Skeletal muscle cell (primary cell): Measurements from ENCODE around the gene CCL1.

ENCODE experiments used
- DNase-seq: peaks from one replicate; pipeline ENCODE4 v3.0.0-alpha.2; 2010; ENCODE audit warnings: low read depth
- H3K4me3 ChIP-seq: 2 replicates; pipeline ENCODE4 v1.5.1; 2011; ENCODE audit warnings: low read depth, mild to moderate bottlenecking, control low read depth, low read length, moderate library complexity

CCL1 gene

DNA sequence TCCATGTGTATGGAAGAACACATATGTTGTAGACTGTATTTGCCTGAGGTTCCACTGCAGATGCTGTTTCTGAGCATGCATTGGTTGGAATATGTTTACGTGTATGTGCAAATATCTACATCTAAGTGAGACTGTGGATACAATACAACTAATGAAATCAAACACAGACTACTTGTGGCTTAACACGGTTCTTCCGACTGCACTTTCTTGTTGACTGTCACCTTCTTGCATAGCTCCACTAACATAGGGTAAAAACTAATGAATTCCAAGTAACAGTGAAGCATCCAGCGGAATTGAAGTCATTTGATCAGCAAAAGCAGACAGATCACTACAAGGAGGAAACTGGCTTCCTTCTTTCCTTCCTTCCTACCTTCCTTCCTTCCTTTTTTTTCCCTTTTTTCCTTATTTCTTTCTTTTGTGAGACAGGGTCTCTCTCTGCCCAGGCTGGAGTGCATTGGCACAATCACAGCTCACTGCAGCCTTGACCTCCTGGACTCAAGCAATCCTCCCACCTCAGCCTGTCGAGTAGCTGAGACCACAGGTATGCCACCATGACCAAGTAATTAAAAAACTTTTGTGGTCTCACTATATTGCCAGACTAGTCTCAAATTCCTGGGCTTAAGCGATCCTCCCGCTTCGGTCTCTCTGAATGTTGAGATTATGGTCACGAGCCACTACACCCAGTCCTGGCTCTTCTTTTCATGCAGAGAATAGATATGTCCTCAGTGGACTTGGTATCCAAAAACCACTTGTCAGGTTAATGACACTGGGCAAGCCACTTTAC is 22.0 kb upstream of the CCL1 start:
- DNase-seq = no peak
- no peak overlapping the region for H3K4me3 ChIP-seq

DNA sequence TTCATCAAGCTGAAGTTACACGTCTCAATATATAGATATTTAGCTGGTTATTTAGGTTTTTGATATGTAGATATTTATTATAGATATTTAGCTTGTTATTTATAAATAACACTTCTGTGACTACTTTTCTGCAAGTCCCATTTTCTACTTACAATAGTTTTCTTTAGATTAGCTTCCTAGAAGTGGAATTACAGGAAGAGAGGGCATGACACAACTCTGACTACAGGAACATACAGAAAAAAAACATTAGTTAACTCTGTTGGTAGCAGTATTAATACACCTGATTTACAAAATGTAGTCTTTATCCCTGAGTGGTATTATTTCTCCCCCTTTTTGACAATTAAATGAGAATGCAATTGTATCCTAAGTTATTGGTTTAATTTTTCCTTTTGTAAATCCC is 21.2 kb upstream of the CCL1 start:
- DNase-seq = no peak
- no peak overlapping the region for H3K4me3 ChIP-seq

GRCh38 chr17:34383216-34383615 is 20.2 kb upstream of the CCL1 start:
- no peak overlapping the region for H3K4me3 ChIP-seq
- DNase-seq = no peak

DNA sequence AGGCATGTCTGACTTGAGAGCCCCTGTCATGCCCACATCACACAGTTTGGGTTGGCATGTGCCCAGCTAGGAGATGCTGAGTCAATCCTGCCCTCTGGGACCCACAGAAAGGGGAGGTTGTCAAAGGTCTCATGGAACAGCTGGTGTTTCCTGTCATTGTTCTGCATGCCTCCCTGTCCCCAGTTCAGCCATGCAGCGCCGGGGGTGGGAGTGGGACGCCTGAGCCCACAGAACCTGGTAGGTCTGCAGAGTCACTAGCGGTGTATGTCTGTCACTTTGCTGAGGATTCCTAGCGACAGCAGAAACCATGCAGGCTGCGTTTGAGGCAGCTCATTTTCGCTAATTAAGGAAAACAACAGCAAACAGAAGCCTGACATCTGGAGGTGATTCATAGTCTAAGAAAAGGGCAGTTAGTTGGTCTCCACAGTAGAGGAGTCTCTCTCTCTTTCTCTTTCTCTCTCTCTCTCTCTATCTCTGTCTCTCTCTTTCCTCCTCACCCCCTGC is 19.6 kb upstream of the CCL1 start:
- no peak overlapping the region for H3K4me3 ChIP-seq
- no peak for DNase-seq

DNA sequence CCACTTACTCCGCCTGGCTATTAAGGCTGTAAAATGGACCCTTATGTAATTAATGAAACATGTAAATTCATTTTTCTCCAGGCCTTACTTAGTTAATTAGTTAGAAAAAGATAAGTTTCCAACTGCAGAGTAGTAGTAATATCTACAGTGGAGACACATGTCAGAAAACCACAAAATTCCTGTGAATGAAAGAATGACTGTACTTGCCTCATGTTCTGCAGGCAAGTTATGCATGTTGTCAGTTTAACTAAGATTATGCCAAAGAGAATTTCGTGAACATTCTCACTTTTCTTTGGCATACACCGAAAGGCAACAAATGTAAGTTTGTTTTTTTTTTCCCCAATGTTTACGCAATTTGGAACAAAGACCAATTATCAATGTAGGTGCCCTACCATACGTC is 16.8 kb upstream of the CCL1 start:
- no peak overlapping the region for H3K4me3 ChIP-seq
- no peak for DNase-seq

DNA sequence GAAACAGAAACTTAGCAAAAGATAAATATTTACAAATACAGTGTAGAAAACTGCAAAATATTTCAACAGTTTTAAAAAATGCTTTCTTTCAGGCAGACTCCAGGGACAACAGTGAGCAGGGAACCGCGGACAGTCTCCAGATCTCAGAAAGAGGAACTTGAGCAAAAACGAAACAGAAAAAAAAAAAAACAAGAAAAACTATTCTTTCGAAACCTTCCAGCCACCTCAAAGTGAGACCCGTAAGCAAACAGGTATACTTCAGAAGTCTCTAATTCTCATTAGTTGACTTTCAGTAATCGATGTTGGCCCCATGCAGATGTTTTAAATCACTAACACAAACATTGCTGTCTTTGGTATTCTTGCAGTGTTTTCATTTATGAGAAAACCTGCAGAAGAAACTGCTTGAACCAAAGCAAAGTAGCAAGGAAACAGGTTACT is 15.7 kb upstream of the CCL1 start:
- no peak overlapping the region for H3K4me3 ChIP-seq

DNA sequence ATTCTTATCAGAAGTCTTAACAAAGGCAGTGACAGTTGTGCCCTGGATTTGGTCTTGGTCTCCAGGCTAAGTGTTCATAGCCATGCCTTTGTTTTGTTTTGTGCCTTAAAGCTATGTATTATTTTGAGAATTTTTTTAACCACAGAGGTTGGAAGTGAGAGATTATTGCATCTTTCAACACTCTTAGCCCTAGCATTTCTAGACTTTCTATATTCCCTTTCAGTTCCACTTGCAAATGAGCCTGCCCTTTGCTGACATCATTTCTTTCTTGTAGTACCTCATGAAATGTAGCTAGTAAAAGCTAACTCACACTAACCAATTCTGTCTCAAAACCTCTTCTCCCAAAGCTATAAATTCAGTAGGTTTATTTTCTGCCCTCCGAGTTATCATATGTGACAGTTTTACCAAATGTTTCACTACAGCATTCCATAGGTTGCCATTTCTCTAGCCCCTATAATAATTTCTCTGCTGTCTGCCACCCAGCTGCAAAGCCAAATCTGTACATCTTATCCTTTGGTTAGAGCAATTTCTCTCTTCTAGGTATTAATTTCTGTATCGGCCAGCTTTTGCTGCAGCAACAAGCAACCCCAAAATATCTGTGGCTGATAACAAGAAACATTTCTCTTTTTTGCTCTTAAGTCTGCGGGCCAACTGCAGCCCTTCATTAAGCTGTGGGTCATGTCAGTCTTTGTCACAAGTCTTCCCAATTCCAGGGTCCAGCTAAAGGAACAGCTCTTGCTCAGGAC is 14.2 kb upstream of the CCL1 start:
- no peak for DNase-seq
- H3K4me3 ChIP-seq = no peak overlapping the region

More for the DNA sequence above, 15.7 kb upstream of the CCL1 start:
- no peak for DNase-seq

- no peak overlapping the region for H3K4me3 ChIP-seq
- DNase-seq = no peak
These were observed 12.5 kb upstream of the CCL1 start for GRCh38 chr17:34375426-34375997.

DNA sequence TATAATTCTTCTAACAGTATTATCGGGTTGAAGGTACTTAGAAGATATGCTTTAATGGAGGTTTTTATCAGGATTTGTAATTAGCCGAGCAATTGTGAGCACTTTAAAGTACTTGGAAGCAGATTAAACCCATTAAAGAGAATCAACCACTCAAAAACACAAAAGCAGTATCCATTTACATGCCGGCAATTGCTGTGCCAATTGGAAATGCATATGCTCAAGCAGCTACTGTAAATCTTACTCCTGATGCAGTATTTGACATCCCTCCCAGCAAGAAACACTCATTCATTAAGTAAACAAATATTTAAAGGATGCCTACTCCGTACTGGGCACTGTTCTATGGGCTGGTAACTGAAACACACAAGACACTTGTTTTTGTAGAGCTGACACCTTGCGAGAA is 11.4 kb upstream of the CCL1 start:
- DNase-seq = no peak
- H3K4me3 ChIP-seq = no peak overlapping the region

GRCh38 chr17:34371405-34372100 is 8.5 kb upstream of the CCL1 start:
- H3K4me3 ChIP-seq = no peak overlapping the region
- DNase-seq = no peak

- no peak overlapping the region for H3K4me3 ChIP-seq
- no peak for DNase-seq
These were observed 8.0 kb upstream of the CCL1 start for GRCh38 chr17:34370997-34371395.

GRCh38 chr17:34370376-34370996 is 7.5 kb upstream of the CCL1 start:
- H3K4me3 ChIP-seq = no peak overlapping the region
- DNase-seq = no peak

DNA sequence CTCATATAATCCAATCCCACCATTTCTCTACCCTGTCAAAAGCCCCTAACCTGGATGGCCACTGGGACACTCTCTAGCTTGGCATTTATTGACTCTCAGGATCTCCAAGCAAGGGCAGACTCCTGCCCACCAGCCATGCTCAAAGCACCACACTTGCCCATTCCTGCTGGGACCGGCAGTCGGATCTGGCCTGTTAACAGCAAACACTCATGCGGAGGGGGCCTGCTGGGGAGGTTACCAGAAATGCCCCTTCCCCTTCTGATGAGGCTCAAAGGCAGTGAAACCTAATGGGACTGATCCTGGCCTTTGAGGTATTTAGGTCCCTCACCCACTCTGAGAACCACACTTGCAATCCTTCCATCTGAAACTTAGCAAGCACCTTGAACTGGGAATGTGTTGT is 6.5 kb upstream of the CCL1 start:
- H3K4me3 ChIP-seq = no peak overlapping the region
- no peak for DNase-seq

DNA sequence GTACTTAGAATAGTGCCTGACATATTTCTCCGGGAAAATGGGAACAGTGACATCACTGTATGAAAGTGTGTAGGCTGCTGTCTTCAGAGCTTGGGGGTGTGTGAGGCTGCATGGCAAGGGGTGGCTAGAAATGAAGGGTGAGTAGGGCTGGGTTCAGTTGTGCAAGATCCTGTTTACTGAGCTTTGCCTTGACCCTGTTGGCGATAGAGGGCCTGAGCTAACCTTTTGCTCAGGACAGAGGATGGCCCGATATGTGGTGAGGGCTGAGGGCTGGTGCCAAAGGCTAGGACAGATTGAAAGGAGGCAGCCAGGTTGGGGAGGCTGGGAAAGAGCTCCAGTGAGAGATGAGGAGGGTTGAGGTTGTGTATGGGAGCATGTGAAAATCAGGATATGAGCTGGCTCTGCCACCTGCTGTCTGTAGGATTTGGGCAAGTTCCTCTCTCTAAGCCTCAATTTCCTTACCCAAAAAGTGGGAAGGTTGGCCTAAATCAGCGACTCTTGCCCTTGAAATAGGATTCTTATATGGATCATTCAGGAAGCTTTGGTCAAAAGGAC is 6.0 kb upstream of the CCL1 start:
- H3K4me3 ChIP-seq = no peak overlapping the region
- no peak for DNase-seq

- no peak for DNase-seq
- no peak overlapping the region for H3K4me3 ChIP-seq
These were observed 5.3 kb upstream of the CCL1 start for GRCh38 chr17:34368196-34368945.

DNA sequence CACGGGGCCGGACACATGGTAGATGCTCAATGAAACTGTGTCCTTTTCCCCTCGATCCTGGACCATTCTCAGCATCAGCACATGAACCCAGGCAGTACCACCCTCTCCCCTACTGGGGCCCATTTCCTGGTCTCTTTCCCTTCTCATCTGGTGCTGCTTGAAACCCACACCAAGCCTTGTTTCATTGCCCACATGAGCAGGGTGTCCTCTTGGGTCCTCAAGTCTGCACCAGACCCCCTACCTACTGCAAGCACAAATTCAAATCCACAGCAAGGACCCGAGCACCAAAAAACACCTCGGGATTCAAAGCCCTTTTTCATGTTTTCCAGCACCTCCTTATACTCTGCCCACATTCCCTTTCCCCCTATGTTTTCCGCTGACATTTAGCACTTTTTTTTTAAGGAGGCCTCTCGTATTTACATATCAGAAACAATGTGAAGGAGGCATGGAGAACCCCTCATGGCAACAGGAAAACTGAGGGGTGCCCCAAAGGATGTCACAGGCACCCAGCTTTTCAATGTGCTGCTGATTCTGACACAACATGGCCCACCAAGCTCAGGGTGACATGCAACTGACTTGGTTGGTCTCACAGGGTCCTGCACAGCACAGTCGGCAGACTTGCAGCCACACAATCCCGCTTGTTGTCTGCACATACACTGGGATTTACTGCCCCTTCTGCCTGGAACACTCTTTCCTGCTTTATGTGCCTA is 4.6 kb upstream of the CCL1 start:
- H3K4me3 ChIP-seq = no peak overlapping the region
- no peak for DNase-seq

GRCh38 chr17:34366529-34367107 is 3.6 kb upstream of the CCL1 start:
- H3K4me3 ChIP-seq = no peak overlapping the region
- DNase-seq = no peak

- H3K4me3 ChIP-seq = no peak overlapping the region
- no peak for DNase-seq
These were observed 3.0 kb upstream of the CCL1 start for GRCh38 chr17:34366010-34366409.
